COLO668 (cell line): Measurements from ENCODE around the gene FXYD6.
A peak's percentile ranks its signal among the peaks of the same experiment; 100 is the strongest.

Experiments used
- DNase-seq: peaks from one replicate; lab custom pipeline; 2025; ENCODE audit not compliant: unreplicated experiment; lab: John Stamatoyannopoulos, UW

The FXYD6 gene

DNA sequence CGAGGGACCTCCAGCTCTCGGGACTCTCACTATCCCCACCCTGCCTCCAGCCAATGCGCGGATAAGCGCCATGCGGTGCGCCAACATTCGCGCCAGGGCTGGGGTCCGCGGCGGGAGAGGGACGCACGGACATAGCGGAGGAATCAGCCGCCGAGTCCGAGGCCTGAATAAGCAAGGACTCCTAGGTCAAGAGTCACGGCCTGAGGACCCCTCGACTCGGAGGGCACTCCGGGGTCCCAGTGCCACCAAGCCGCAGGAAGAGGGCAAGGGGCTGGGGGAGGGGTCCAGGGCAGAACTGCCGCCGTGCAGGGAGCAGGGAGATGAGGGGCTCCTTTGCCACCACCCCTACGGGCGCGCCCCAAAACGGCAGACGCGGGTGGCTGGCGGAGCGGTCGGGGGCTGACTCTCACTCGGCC lies 80.0 kb downstream of the FXYD6 start:
- DNase-seq, result peak; percentile 48

DNA sequence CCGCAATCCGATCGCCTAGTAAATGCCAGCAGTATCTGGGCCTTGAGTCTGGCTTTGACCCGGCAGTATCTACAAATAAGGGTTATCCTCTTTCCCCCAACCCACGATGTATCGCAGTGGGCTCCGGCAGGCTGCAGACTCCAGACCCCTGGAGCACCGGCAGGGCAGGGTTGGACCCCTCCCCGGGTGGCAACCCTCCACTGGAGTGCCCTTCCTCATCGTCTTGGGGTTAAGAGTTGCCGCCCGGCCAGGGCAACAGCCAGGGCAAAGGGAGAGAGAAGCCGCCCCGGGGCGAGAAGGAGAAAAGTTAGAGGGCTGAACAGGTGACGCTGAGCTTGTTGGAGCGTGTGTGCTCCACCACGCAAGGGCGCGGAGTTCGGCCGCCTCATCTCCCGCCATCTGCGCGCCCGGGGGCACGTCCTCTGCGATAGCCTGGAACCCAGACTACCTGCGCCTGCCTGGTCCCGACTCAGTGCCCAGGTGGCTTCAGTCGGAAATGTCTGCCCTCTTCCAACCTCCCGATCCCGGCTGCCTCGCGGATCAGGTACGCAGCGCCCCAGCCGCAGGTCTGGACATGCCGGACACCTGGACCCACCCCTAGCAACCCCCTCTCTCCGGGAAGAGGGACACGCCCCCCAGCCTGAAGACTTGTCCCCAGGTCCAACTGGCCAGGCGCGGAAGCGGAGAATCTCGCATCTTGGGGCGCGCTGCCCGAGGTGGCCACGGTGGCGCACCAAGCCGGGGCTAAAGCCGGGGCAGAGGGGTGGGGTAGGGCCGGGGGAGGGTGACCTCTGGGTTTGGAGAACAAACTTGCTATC lies 80.6 kb downstream of the FXYD6 start:
- DNase-seq, result peak; percentile 75

DNA sequence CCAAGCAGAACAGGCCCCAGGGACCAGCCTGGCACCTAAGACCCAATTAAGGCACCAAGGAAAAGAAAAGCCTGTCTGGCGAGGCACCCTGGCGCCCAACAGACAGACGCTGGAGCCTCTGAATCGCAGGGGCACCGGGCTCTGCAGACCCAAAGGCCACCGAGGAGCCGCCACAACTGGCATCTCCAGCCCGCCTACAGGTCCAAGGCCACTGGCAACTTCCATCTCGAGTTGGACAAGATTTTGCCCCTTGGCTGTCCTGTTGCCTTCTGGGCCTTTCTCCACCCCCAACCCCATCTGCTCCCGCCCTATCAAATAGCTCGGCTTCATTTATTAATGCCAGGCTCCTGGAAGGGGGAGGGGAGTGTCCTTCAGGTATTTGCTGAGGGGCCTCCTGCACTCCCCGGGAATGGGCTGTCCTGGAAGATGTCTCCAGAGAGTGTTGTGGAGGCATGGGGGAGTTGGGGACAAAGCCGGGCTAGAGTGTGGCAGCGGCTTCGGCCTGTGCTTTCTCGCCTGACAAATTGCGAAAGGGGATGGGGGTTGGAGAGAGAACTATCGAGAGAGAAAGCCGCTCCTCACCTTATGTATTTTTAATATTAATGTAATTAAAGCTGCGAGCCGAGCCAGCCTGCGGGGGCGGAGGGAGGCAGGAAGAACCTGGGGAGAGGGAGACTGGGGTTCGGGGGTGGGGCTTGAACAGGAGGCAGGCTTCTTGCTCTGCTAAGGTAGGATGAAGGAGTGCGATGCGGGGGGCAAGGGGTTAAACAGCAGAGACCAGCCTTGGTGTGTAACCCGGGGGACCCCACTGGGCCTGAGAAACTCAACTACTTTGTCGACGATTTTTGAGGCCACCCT lies 81.5 kb downstream of the FXYD6 start:
- DNase-seq, result no peak

DNA sequence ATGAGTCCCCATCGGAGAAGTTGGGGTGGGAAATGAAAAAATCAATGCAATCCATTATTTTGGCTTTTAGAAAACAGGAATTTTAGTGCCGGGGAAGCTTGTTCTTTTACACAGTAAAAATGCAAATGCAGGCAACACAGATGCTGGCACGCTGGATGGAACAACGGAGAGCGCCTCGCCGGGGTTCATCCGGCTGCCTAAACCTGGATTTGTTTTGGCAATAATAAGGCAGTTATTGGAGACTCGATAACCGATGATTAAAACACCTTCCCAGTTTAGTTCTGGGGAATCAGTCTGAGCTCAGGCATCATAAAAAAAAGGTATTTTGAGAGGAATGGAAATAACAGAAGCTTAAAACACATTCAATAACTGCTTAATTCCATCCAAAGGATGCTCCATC lies 82.3 kb downstream of the FXYD6 start:
- DNase-seq, result no peak

DNA sequence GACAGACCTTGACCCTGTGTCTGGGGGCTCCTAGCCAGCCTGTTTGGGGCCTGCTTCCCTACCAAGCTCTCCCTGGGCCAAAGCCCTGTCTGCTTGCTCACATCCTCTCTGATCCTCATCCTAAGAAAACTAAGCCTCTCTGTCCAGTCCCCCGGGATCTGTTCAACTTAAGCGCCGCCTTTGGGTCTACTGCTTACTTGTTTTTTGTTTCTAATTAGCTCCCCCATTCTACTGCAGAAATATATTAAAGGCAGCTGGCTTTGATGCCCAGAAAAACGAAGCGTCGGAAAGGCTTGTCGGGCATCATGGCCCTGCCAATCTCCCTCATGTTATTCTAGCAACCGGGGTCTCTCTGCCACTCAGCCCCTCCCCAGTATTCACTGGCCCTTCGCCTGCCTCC lies 82.9 kb downstream of the FXYD6 start:
- DNase-seq, result no peak

DNA sequence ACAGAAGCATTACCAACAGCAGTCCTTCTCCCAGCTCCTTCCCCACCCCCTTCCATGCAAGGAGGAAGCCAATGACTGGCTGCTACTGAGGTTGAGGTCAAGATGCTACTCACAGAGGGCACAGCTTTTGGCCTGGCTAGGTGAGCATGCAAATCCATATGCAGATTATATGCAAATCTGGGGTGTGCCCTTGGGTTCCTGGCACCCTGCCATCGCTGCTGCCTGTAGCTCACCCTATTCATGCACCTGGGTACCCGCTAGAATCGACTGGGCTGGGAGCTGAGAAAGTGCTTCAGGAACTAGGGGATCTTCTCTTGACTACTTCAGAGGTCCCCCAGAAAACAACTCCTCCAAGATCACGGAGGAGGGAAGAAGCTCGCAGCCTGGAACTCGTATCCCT lies 83.5 kb downstream of the FXYD6 start:
- DNase-seq, result peak; percentile 57

DNA sequence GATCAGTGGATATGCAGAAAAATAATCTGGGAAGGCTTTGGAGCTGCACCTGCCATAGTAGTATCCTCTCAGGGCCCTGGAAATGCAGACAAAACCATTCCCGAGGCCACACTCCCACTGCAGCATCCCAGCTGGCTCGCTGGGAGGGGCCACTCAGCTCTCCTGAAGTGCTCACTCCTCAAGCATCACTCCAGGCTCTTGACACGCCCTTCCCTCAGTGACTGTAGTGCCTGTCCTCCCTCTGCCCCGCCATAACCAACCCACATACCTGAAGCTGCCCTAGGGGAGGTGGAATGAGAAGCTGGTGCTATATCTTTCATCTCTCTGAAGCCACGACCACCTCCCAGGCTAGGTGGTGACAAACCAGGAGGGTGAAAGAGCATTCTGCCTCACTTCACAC lies 84.2 kb downstream of the FXYD6 start:
- peak; percentile 32 for DNase-seq

DNA sequence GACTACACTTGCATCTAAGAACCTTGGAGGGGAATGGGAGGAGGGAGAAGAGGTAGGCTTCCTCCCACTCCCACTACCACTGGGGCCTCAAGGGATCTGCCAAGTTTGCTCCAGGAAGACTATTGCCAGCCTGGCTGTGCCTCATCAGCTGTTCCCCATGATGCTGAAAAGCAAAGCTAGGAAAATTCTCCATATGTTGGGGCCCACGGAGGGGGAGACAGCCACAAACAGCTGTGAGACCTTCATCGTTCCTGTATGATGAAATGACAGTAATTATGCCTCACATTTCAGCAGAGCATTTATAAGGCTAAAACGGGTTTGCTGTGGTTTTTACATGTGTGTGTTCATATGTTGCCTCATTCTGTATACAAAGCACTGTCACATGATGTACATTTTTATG lies 86.2 kb downstream of the FXYD6 start:
- DNase-seq, result no peak

DNA sequence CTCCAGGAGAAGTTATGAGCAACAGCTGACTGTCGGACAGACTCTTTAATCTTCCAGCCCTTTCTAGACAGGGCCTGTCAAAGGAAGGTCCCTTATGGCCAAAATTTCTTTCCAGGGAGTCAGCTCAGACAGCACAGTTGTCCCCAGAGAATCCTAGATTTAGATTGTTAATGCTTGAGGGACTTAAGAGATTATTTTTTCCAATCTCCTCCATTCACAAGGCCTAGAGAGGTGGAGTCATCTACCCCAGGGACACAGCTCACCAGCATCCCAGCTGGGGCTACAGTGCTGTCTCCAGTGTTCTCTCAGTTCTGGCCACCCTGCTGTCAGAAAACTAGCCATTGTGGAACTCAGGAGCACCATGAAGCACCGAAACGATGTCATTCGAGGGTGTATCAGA lies 87.2 kb downstream of the FXYD6 start:
- no peak for DNase-seq
